HG03159 (cell line): ENCODE results near the gene HOXA3.

Experiments used
- ATAC-seq: cut with Tn5 transposase; IDR thresholded peaks from one replicate; pipeline ENCODE4 v1.9.1; 2021; ENCODE audit warnings: mild to moderate bottlenecking, moderate library complexity; ENCODE audit not compliant: unreplicated experiment

The HOXA3 gene

DNA sequence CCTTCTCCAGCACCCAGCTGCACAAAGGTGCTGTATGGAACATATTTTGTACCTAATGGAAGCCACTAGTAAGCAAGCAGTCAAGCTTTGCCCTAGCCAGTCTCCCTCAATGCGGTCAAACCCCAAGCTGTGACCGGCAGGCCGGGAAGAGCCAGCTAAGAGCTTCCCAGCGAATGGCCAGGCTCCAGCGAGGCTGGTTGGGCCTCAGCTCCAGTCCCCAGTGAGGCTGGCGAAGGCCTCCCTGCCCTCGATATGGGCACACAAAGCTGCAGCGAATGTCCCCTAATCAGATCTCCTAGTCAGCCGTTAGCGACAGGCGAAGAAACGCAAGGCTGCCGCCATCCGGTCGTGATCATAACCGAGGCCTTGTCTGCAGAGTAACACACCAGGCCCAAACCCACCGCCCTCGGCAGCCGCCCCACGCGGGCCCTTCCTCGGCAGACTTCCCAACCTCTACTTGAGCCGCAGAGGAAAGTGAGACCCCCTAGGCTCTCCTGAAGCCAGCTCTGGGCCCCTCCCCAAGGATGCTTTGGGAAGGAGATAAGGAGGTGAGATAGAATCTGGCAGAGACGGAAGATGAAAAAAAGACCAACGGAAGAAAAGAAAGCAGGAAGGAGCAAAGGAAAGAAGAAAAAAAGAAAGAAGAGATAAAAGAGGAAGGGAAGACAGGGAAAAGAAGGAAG, 16.0 kb upstream of the HOXA3 start:
- ATAC-seq, result no peak

DNA sequence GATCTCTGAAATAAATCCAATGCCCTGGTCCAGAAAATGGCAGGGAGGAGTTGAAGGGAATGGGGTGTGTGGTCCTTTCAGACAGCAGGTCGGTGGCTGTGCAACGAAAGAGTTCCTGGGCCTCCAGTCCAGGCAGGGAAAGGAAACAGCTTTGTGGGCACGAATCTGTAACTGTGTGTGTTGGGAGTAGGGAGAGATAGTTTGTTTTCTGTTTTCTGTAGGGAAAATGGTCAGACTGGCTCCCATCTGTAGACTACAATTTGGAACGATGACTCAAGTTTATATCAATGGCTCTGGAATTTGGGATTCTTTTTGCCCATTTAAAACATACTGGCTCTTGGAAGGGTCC, 15.5 kb upstream of the HOXA3 start:
- no peak for ATAC-seq

- ATAC-seq, result no peak
These were observed 14.4 kb upstream of the HOXA3 start for GRCh38 chr7:27166531-27167505.

DNA sequence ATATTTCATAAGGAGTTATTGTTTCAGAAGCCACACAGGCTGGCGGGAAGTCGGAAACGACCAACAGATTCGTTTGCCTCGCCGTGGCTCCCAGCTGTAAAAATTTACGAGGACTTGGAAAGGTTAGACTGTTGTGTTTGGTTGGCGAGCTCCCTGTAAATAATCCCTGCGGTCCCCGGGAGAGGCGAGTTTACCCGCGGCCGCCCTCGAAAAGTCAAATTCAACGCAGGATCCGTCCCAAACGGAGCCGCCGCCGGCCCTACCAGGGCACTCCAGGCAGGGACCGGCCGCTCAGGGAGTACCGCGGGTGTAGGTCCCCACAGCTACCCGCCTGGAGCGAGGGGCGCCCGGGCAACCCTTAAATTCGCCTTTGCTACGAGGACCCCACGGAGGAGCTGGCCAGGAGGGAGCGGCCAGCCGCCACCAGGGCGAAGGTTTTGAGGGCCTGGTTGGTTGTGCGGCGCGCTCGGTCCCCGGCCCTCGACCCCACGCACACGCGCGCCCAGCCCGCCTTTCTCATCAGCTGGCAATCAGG, 13.7 kb upstream of the HOXA3 start:
- no peak for ATAC-seq

- ATAC-seq, result no peak
These were observed 13.0 kb upstream of the HOXA3 start, which contains the start of gene HOXA9 for GRCh38 chr7:27165089-27165995. TSS of gene HOXA9 (minus strand) at chr7:27165537. CDS start at chr7:27165457, 80 bp downstream.

- no peak for ATAC-seq
These were observed 12.1 kb upstream of the HOXA3 start for GRCh38 chr7:27164367-27165088.

- ATAC-seq, result no peak
These were observed 11.6 kb upstream of the HOXA3 start for GRCh38 chr7:27164045-27164366.

- no peak for ATAC-seq
These were observed 11.1 kb upstream of the HOXA3 start for GRCh38 chr7:27163288-27164044.

DNA sequence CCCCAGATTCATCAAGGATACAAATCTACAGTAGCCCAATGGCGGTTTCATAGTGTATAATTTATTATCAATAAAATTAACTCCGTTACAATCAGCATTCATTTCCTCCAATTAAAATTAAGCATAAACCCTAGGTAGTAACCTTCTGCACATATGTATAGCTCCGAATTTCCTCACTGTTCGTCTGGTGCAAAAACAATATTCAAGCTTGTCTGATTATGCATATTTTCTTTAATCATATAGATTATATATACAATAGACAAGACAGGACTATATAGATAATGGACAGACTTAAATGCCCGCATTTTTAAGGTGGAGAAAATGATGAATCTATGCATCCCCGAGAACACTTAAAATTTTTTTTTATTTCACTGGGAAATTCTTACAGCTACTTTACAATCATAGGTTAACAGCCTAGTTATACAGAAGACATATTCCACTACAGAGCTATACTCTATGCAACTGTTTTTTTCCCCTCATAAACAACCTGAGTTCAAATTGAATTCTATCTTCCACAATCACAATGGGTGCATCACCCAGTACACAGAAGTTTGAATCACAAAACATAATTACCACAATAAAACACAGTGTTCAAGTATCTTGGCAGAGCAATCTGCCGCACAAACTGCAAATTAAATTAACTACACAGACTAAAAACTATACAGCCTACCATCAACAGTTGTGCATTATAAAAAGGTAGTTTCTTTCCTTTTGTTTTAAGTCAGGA, 10.3 kb upstream of the HOXA3 start:
- no peak for ATAC-seq

- ATAC-seq, result no peak
These were observed 9.6 kb upstream of the HOXA3 start for GRCh38 chr7:27161721-27162560.

GRCh38 chr7:27161214-27161720, 8.9 kb upstream of the HOXA3 start:
- ATAC-seq, result no peak

GRCh38 chr7:27160546-27161213, 8.3 kb upstream of the HOXA3 start:
- peak; percentile 63 for ATAC-seq

DNA sequence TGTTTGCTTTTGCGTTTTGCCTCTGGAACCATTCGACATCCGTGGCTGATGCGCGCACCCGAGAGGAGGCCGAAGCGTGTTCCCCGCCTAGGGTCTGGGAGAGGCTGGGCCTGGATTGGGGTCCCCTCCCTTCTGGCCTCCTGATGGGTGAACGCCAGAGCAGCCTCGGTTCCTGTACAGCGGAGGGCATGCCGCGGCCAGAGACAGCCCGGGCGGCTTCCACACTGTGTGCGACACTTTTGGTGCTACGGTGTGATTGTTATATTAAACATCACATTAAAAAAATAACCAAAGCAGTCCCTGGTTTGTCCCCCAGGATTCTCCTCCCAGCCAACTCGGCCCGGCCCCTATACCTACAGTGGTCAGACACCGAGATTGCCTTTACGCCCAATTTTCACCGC, 7.8 kb upstream of the HOXA3 start:
- no peak for ATAC-seq

DNA sequence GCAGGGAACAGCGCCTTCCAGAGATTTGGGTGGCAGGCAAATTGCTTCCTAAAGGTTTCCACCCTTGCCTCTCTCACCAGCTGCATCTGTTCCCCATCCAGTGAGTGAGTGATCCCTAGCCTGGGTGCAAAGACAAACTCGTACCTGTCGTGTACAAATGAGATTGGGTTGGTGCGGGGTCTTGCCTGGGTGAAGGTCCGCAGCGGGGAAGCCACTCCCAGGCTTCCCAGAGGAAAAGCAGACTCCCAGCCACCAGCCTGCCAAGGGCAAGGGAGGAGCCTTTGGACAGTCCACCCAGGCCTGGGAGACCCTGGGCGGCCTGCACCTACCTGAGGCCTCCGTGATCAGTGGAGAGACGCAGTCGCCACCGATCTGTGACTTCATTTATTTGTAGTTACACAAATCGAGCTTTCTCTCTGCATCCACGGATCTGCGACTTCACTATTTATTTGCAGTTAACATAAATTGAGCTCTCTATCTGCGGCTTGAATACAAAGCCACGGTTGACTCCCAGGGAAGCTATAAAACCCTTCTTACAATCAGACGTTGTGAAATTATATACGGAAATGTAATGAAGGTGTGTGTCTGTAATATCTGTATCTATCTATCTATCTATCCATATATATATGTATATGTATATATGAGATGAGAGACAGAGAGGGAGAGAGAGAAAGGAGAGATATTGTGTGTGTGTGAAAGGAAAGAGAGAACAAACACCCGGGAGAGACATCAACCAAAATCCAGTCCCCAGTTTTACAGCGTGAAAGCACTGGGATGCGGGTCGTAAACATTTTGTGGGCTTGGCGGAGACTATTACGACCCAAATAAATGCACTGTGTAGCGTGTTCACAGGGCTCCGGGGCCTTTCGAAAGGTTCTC, 7.1 kb upstream of the HOXA3 start:
- no peak for ATAC-seq

DNA sequence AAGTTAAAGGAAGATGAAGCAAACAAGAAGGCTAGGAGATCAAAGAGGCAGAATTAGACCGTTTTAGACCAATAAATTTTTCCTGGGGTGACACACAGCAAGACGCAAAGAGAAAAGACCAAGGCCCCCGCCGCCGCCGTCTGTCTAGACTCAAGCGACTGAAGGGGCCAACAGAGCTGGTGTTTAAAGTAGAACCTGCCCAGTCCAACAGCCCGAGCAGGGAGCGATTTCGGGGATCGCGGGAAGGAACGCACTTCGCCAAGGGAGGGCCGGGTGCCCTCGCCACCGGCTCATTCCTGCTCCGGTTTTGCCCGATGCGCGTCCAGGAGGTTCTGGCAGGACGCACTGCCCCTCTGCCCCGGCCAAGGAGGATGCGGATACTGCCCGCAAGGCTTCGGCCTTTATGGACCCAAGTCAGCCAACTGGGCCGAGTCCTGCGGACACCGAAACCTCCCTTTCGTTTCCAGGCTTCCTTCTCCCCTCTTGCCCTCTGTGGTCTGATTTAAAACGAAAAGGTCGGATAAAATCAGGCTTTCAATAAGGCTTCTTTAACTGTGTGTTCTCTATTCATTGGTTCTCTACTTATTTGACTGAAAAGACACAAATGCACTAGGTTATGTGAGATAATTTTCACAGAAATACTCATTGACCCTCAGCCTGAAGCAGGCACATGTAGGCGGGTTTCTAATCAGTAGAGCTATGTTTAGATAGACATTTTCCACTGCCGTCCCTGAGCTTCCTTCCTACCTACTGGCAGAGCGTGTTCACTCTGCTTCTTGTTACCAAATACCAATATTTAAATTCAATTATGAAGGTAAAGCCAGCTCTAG, 6.3 kb upstream of the HOXA3 start:
- no peak for ATAC-seq
